Mesodermal cell (in vitro differentiated cells): Measurements from ENCODE around the gene TNFAIP1.

Experiments used
- H3K27ac ChIP-seq: 2 replicates; pipeline ENCODE4 v1.7.0; 2013; ENCODE audit warnings: mild to moderate bottlenecking, low read depth, low read length, moderate library complexity; ENCODE audit not compliant: severe bottlenecking
- H3K36me3 ChIP-seq: 2 replicates; pipeline ENCODE4 v1.7.1; 2013; ENCODE audit warnings: mild to moderate bottlenecking, low read length, moderate library complexity; ENCODE audit not compliant: control insufficient read depth, insufficient read depth
- H3K4me1 ChIP-seq: one replicate; pipeline ENCODE4 v1.7.1; 2013; ENCODE audit warnings: mild to moderate bottlenecking, low read length; ENCODE audit not compliant: insufficient read depth, control insufficient read depth, poor library complexity, severe bottlenecking
- H3K4me3 ChIP-seq: 2 replicates; pipeline ENCODE4 v1.7.0; 2013; ENCODE audit warnings: low read length, control low read depth, mild to moderate bottlenecking; ENCODE audit not compliant: insufficient read depth, poor library complexity, severe bottlenecking; ENCODE audit errors: extremely low read depth
- H3K9me3 ChIP-seq: 2 replicates; pipeline ENCODE4 v1.7.1; 2013; ENCODE audit warnings: mild to moderate bottlenecking, low read length, moderate library complexity; ENCODE audit not compliant: control insufficient read depth
- WGBS, 2 experiments: methylation state at CpG; one replicate each; pipeline ENCODE4 v1.1.5; 2013; ENCODE audit warnings: missing lambda C conversion rate in 2 of 2; ENCODE audit not compliant: insufficient coverage in 2 of 2; 5-methylcytosine and 5-hydroxymethylcytosine counted together

The TNFAIP1 gene

GRCh38 chr17:28326114-28326513, 9.4 kb upstream of the TNFAIP1 start:
- 95 to 100% methylated on average over 6 to 7 of the region's 7 CpGs for WGBS, 2 experiments
- H3K4me3 ChIP-seq, result no peak overlapping the region
- peaks cover 12% of the 10 kb centered on the region for H3K4me1 ChIP-seq
- no peaks in the 10 kb centered on the region for H3K9me3 ChIP-seq
- no peak overlapping the region for H3K27ac ChIP-seq
- peaks cover 78% of the 10 kb centered on the region for H3K36me3 ChIP-seq

GRCh38 chr17:28327031-28327607, 8.4 kb upstream of the TNFAIP1 start:
- 98 to 100% methylated on average over 2 to 8 of the region's 9 CpGs for WGBS, 2 experiments
- Histone ChIP-seq H3K4me3 (no peak overlapping the region), H3K27ac (no peak overlapping the region), H3K4me1 (peaks cover 8% of the 10 kb centered on the region), H3K36me3 (peaks cover 71% of the 10 kb centered on the region), H3K9me3 (no peaks in the 10 kb centered on the region)

DNA sequence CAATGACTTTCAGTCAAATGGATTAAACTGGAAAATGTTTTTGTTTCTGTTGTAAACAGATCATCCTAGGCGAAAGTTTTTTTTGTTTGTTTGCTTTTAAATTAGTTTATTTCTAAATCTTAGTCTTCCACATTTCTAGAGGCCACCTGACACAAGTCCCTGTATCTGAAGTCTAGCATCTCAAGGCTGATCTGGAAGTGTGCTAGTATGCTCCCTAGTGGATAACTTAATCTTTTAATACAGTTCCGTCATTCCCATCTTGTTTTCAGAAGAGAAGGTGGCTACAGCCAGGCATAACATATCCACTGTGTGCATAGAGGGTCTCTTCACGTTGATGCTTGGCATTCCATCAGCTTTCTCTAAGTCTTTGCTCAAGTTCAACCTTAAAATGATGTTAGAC, 7.9 kb upstream of the TNFAIP1 start:
- peaks cover 68% of the 10 kb centered on the region for H3K36me3 ChIP-seq
- H3K4me3 ChIP-seq, result no peak overlapping the region
- H3K9me3 ChIP-seq, result no peaks in the 10 kb centered on the region
- no peak overlapping the region for H3K27ac ChIP-seq
- peaks cover 8% of the 10 kb centered on the region for H3K4me1 ChIP-seq
- 83 to 86% methylated on average over 1 to 2 of the region's 3 CpGs for WGBS, 2 experiments

- Histone ChIP-seq H3K4me1 (peaks cover 8% of the 10 kb centered on the region), H3K4me3 (no peak overlapping the region), H3K9me3 (no peaks in the 10 kb centered on the region), H3K36me3 (peaks cover 68% of the 10 kb centered on the region), H3K27ac (no peak overlapping the region)
- 83% methylated on average over 2 of the region's 4 CpGs for WGBS, 2 experiments
Observed at GRCh38 chr17:28328325-28328724, 7.2 kb upstream of the TNFAIP1 start.

- H3K27ac ChIP-seq, result no peak overlapping the region
- WGBS, 2 experiments, result 92 to 93% methylated on average over 5 of the region's 5 CpGs
- peaks cover 52% of the 10 kb centered on the region for H3K36me3 ChIP-seq
- peaks cover 8% of the 10 kb centered on the region for H3K4me1 ChIP-seq
- H3K4me3 ChIP-seq, result no peak overlapping the region
- H3K9me3 ChIP-seq, result no peaks in the 10 kb centered on the region
Observed at GRCh38 chr17:28330671-28331070, 4.9 kb upstream of the TNFAIP1 start.

DNA sequence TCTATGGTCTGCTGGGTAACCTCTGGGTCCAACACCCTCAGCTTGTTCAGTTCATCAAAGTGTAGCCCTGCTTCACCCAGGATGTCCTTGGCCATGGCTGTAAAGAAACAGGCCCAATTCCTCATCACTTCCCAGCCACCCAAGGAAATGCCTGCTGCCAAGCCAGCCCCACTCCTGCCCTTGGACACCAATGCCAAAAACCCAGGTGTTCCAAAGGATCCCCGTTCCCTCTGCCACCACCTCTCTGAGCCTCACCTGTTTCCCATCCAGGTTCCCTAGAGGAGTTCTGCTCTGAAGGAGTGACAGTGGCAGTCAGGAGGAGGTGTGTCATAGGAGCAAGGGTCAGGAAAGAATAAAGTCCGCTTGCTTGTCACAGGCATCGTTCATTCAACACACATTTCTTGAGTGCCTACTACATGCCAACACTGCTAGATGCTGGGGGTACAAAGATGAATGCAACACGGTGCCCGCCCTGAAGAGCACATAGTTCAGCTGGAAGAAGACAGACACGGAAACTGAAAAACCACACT, 3.6 kb upstream of the TNFAIP1 start:
- Histone ChIP-seq H3K36me3 (peaks cover 41% of the 10 kb centered on the region), H3K4me3 (no peak overlapping the region), H3K27ac (no peak overlapping the region), H3K4me1 (peaks cover 10% of the 10 kb centered on the region), H3K9me3 (no peaks in the 10 kb centered on the region)
- 94 to 98% methylated on average over 5 of the region's 6 CpGs for WGBS, 2 experiments

GRCh38 chr17:28333083-28333746, 2.3 kb upstream of the TNFAIP1 start:
- WGBS, 2 experiments, result 70% methylated on average over 1 of the region's 1 CpG; no CpG with 5 or more reads in 1 of the 2 experiments
- no peak overlapping the region for H3K27ac ChIP-seq
- H3K4me3 ChIP-seq, result no peak overlapping the region
- peaks cover 41% of the 10 kb centered on the region for H3K36me3 ChIP-seq
- no peaks in the 10 kb centered on the region for H3K9me3 ChIP-seq
- H3K4me1 ChIP-seq, result peaks cover 22% of the 10 kb centered on the region

- peak overlapping the region; percentile 96 for H3K27ac ChIP-seq
Observed at GRCh38 chr17:28334171-28334570, 1.4 kb upstream of the TNFAIP1 start.

GRCh38 chr17:28334666-28335200, 828 bp upstream of the TNFAIP1 start:
- peaks cover 42% of the 10 kb centered on the region for H3K36me3 ChIP-seq
- no peaks in the 10 kb centered on the region for H3K9me3 ChIP-seq
- peak overlapping the region; percentile 90 for H3K4me3 ChIP-seq
- peaks cover 27% of the 10 kb centered on the region for H3K4me1 ChIP-seq
- 20% methylated on average over 16 of the region's 18 CpGs for WGBS, 2 experiments
- H3K27ac ChIP-seq, result peak overlapping the region; percentile 96

More at GRCh38 chr17:28334171-28334570, 1.4 kb upstream of the TNFAIP1 start:
- peak overlapping the region; percentile 90 for H3K4me3 ChIP-seq
- H3K4me1 ChIP-seq, result peaks cover 27% of the 10 kb centered on the region
- WGBS, 2 experiments, result 83 to 85% methylated on average over 6 of the region's 6 CpGs
- no peaks in the 10 kb centered on the region for H3K9me3 ChIP-seq
- H3K36me3 ChIP-seq, result peaks cover 40% of the 10 kb centered on the region

DNA sequence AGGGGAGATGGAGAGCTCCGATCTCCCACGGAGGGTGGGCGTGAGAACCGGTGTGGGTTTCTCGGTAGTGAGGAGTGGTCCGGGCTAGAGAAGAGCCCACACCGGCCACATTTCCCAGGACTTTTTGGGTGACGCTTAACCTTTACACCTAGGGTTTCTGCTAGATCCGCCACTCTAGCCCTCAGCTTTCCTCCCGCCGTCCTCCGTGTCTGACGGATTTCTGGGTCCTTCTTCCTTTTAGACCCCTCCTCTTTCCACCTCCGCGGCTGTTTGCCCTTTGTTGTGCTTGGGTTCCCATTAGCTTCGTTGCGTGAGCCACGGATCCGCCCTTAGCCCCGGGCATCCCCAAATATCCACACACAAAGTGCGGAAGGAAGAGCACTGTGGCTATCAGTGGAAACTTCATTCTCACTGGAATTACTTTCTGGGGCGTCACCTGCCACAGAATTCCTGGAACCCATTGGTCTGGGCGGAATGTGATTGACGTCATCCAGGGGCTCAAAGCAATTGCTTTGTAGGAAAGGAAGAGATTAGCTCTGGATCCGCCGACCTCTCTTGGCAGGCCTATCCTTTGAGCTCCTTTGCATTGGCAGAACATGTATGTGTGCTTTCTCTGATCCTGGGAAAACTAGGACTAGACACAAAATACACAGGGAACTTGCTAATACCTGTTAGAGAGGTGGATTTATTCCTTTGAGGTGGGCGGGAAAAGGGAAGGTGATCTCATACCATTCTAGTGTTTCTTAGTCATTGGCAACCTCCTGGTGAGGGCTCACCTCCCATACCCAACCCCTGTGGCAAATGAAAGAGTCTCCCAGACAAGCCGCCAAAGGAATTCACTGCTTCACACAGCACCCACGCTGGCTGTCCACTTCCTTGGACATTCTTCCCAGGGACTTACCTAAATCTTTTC, 654 bp downstream of the TNFAIP1 start:
- peaks cover 44% of the 10 kb centered on the region for H3K36me3 ChIP-seq
- H3K9me3 ChIP-seq, result no peaks in the 10 kb centered on the region
- H3K27ac ChIP-seq, result peak overlapping the region; percentile 97
- 3 to 4% methylated on average over 19 to 28 of the region's 29 CpGs for WGBS, 2 experiments
- peak overlapping the region; percentile 90 for H3K4me3 ChIP-seq
- peaks cover 27% of the 10 kb centered on the region for H3K4me1 ChIP-seq
